Measurements from ENCODE around the gene TRAFD1.
"Not testable (repeated sequence)": the region's sequence is repeated elsewhere in the genome, so short reads cannot be mapped to it uniquely, and the experiment has no call there.

TRAFD1 gene

DNA sequence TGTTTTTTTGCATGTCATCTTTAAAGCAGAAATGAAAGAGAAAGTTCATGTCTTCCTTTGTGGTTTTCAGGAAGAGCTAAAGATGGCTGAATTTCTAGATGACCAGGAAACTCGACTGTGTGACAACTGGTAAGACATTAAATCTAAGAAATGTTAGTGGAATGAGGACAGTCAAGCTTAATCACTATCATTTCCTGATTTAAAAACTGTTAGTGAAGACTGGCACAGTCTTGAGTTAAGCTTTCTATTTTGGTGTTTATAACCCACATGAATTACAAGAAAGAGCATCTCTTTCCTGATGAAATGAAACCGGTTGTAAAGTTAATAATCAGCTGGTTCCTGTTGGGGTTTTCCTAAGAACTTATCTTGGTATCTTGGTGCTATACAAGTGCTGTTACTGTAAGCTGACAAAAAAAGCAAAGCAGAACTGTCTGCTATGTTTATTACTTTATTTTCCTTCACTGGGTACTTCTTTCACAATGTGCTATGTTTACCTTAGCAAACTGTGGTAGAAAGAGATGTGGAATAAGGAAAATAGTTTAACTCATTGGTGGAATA lies 5.2 kb downstream of the TRAFD1 start:
- H3K27me3 Mint-ChIP-seq: no peaks in the 10 kb centered on the region
- no peaks in the 10 kb centered on the region for H3K9me3 Mint-ChIP-seq (ENCODE audit: low read depth)
- H3K4me3 Mint-ChIP-seq: peak overlapping the region; percentile 79
- peaks cover 6% of the 10 kb centered on the region for H3K36me3 Mint-ChIP-seq
- peak overlapping the region; percentile 94 for H3K27ac Mint-ChIP-seq
- peaks cover 61% of the 10 kb centered on the region for H3K4me1 Mint-ChIP-seq (ENCODE audit: low read depth)

DNA sequence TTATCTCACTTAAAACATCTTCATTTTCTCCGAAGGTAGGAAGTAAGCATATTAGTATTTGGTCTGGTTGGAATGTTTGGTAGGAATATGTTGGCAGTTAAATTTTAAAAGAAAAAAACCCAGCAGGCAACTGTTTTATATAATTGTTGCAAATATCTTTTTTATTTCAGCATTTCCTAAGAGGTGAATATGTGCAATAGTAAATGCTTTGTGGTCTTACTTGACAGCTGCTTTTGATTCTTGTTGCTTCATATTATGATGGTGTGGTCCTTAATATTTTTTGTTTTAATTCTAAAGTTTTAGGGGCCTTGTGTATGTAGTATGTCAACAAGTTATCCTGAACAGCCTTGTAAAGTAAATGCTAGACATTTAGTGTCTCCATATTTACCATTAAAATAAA lies 6.3 kb downstream of the TRAFD1 start:
- H3K27ac Mint-ChIP-seq: peak overlapping the region; percentile 94
- H3K9me3 Mint-ChIP-seq (ENCODE audit: low read depth): no peaks in the 10 kb centered on the region
- peak overlapping the region; percentile 79 for H3K4me3 Mint-ChIP-seq
- peaks cover 6% of the 10 kb centered on the region for H3K36me3 Mint-ChIP-seq
- peaks cover 56% of the 10 kb centered on the region for H3K4me1 Mint-ChIP-seq (ENCODE audit: low read depth)
- no peaks in the 10 kb centered on the region for H3K27me3 Mint-ChIP-seq

DNA sequence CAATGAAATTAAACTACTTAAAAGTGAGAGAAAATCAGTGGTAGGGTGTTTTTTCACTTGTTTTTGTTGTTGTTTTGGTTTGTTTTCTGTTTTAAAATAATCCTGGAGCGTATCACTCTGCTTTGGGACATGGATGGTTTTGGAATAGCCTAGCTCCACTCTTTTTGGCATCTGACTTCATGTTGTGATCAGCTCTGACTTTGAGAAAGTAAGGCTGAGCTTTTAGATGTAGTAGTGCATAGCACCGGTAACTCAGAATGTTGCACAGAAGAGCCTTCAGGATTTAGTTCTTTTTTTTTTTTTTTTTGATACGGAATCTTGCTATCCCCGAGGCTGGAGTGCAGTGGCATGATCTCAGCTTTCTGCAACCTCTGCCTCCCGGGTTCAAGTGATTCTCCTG lies 8.1 kb downstream of the TRAFD1 start:
- Mint-ChIP-seq H3K9me3 (ENCODE audit: low read depth) (no peaks in the 10 kb centered on the region), H3K27me3 (no peaks in the 10 kb centered on the region), H3K4me3 (no peak overlapping the region), H3K4me1 (ENCODE audit: low read depth) (peaks cover 43% of the 10 kb centered on the region), H3K27ac (peak overlapping the region; percentile 94), H3K36me3 (peaks cover 2% of the 10 kb centered on the region)

DNA sequence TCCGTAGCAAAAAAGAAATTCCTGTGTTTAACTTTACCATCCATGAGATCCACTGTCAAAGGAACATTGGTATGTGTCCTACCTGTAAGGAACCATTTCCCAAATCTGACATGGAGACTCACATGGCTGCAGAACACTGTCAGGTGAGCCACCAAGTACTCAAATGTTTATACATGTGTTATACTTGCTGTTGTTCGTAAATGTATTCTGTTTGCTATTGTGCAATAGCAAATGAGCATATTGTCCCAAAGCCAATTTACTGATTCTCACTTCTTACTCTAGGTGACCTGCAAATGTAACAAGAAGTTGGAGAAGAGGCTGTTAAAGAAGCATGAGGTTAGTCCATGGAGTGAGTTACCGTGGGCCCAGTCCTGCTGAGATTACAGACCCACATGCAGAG lies 9.4 kb downstream of the TRAFD1 start:
- Mint-ChIP-seq H3K9me3 (ENCODE audit: low read depth) (no peaks in the 10 kb centered on the region), H3K4me1 (ENCODE audit: low read depth) (peaks cover 33% of the 10 kb centered on the region), H3K36me3 (peaks cover 2% of the 10 kb centered on the region), H3K27ac (peak overlapping the region; percentile 46), H3K4me3 (no peak overlapping the region), H3K27me3 (no peaks in the 10 kb centered on the region)

DNA sequence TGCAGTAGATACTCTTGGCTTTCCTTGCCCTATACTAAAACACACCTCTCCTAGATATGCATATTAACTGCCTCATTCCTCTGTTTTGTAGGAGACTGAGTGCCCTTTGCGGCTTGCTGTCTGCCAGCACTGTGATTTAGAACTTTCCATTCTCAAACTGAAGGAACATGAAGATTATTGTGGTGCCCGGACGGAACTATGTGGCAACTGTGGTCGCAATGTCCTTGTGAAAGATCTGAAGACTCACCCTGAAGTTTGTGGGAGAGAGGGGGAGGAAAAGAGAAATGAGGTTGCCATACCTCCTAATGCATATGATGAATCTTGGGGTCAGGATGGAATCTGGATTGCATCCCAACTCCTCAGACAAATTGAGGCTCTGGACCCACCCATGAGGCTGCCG lies 15.4 kb downstream of the TRAFD1 start:
- no peak overlapping the region for H3K27ac Mint-ChIP-seq
- H3K4me3 Mint-ChIP-seq: no peak overlapping the region
- no peaks in the 10 kb centered on the region for H3K36me3 Mint-ChIP-seq
- H3K27me3 Mint-ChIP-seq: no peaks in the 10 kb centered on the region
- H3K9me3 Mint-ChIP-seq (ENCODE audit: low read depth): no peaks in the 10 kb centered on the region
- H3K4me1 Mint-ChIP-seq (ENCODE audit: low read depth): peaks cover 4% of the 10 kb centered on the region

DNA sequence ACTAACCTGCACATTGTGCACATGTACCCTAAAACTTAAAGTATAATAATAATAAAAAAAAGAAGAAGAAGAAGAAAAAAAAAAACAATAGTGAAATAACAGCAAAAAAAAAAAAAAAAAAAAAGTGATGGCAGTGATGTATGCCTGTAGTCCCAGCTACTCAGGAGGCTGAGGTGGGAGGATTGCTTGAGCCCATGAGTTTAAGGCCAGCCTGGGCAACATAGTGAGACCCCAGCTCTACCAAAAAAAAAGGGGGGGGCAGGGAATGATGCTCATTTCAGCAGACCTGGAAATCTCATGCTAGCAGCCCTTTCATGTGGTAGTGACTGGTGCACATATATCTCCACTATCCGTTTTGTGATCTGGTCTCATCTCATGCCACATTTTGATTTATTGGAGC lies 20.8 kb downstream of the TRAFD1 start:
- Mint-ChIP-seq H3K36me3 (no peaks in the 10 kb centered on the region), H3K9me3 (ENCODE audit: low read depth) (no peaks in the 10 kb centered on the region), H3K4me3 (no peak overlapping the region), H3K4me1 (ENCODE audit: low read depth) (peaks cover 6% of the 10 kb centered on the region), H3K27ac (no peak overlapping the region), H3K27me3 (no peaks in the 10 kb centered on the region)

GRCh38 chr12:112148031-112148513 lies 22.7 kb downstream of the TRAFD1 start:
- peak overlapping the region; percentile 22 for H3K27ac Mint-ChIP-seq
- peaks cover 6% of the 10 kb centered on the region for H3K4me1 Mint-ChIP-seq (ENCODE audit: low read depth)
- peaks cover 11% of the 10 kb centered on the region for H3K36me3 Mint-ChIP-seq
- H3K9me3 Mint-ChIP-seq (ENCODE audit: low read depth): no peaks in the 10 kb centered on the region
- H3K27me3 Mint-ChIP-seq: no peaks in the 10 kb centered on the region
- H3K4me3 Mint-ChIP-seq: no peak overlapping the region

- H3K9me3 Mint-ChIP-seq (ENCODE audit: low read depth): no peaks in the 10 kb centered on the region
- no peak overlapping the region for H3K4me3 Mint-ChIP-seq
- H3K4me1 Mint-ChIP-seq (ENCODE audit: low read depth): peaks cover 6% of the 10 kb centered on the region
- no peak overlapping the region for H3K27ac Mint-ChIP-seq
- H3K36me3 Mint-ChIP-seq: peaks cover 19% of the 10 kb centered on the region
- H3K27me3 Mint-ChIP-seq: no peaks in the 10 kb centered on the region
Observed at GRCh38 chr12:112149596-112149995, 24.2 kb downstream of the TRAFD1 start.

DNA sequence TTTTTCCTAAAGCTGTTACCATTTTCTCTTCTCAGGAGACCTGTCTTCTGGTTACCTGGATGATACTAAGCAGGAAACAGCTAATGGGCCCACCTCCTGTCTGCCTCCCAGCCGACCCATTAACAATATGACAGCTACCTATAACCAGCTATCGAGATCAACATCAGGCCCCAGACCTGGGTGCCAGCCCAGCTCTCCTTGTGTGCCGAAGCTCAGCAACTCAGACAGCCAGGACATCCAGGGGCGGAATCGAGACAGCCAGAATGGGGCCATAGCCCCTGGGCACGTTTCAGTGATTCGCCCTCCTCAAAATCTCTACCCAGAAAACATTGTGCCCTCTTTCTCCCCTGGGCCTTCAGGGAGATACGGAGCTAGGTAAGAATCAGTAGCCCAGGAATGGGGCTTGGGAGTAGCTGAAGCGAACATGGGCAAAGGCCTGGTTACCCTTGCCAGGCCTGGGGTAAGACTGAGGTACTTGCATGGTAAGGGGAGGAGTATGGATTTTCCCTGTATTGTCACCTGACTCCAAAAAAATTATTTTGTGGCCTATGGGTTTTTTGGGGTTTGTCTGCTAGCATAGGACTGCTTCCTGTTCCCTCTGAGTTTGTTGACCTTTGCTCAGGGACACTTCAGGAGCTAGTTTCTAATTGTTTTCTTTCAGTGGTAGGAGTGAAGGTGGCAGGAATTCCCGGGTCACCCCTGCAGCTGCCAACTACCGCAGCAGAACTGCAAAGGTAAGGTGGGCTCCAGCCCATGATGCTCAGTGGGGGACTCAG lies 26.6 kb downstream of the TRAFD1 start:
- Mint-ChIP-seq H3K4me1 (ENCODE audit: low read depth) (peaks cover 2% of the 10 kb centered on the region), H3K27ac (peak overlapping the region; percentile 61), H3K4me3 (no peak overlapping the region), H3K9me3 (ENCODE audit: low read depth) (peaks cover 8% of the 10 kb centered on the region), H3K27me3 (no peaks in the 10 kb centered on the region), H3K36me3 (peaks cover 38% of the 10 kb centered on the region)

GRCh38 chr12:112153181-112153892 lies 28.0 kb downstream of the TRAFD1 start:
- Mint-ChIP-seq H3K9me3 (ENCODE audit: low read depth) (peaks cover 15% of the 10 kb centered on the region), H3K4me3 (no peak overlapping the region), H3K27ac (no peak overlapping the region), H3K4me1 (ENCODE audit: low read depth) (peaks cover 14% of the 10 kb centered on the region), H3K36me3 (peaks cover 51% of the 10 kb centered on the region), H3K27me3 (no peaks in the 10 kb centered on the region)

GRCh38 chr12:112153893-112154219 lies 28.5 kb downstream of the TRAFD1 start:
- Mint-ChIP-seq H3K4me1 (ENCODE audit: low read depth) (peaks cover 20% of the 10 kb centered on the region), H3K27me3 (no peaks in the 10 kb centered on the region), H3K27ac (no peak overlapping the region), H3K9me3 (ENCODE audit: low read depth) (peaks cover 16% of the 10 kb centered on the region), H3K36me3 (peaks cover 54% of the 10 kb centered on the region), H3K4me3 (no peak overlapping the region)

DNA sequence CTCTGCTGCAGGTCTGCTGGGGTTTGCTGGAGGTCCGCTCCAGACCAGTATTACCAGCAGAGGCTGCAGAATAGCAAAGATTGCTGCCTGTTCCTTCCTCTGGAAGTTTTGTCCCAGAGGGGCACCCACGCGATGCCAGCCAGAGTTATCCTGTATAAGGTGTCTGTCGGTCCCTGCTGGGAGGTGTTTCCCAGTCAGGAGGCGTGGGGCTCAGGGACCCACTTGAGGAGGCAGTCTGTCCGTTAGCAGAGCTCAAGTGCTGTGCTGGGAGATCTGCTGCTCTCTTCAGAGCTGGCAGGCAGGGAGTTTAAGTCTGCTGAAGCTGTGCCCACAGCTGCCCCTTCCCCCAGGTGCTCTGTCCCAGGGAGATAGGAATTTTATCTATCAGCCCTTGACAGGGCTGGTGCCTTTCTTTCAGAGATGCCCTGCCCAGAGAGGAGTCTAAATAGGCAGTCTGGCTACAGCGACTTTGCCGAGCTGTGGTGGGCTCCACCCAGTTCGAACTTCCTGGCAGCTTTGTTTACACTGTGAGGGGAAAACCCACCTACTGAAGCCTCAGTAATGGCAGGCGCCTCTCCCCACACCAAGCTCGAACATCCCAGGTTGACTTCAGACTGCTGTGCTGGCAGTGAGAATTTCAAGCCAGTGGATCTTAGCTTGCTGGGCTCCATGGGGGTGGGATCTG lies 33.2 kb downstream of the TRAFD1 start:
- peaks cover 20% of the 10 kb centered on the region for H3K9me3 Mint-ChIP-seq (ENCODE audit: low read depth)
- not testable (repeated sequence) for H3K27me3 Mint-ChIP-seq
- peak overlapping the region; percentile 31 for H3K27ac Mint-ChIP-seq
- peaks cover 62% of the 10 kb centered on the region for H3K36me3 Mint-ChIP-seq
- H3K4me3 Mint-ChIP-seq: peak overlapping the region; percentile 27
- H3K4me1 Mint-ChIP-seq (ENCODE audit: low read depth): peaks cover 33% of the 10 kb centered on the region

DNA sequence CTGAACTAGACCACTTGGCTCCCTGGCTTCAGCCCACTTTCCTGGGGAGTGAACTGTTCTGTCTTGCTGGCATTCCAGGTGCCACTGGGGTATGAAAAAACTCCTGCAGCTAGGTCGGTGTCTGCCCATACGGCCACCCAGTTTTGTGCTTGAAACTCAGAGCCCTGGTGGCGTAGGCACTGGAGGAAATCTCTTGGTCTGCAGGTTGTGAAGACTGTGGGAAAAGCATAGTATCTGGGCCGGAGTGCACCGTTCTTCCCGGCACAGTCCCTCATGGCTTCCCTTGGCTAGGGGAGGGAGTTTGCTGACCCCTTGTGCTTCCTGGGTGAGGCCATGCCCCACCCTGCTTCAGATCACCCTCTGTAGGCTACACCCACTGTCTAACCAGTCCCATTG lies 33.8 kb downstream of the TRAFD1 start:
- peak overlapping the region; percentile 27 for H3K4me3 Mint-ChIP-seq
- H3K27me3 Mint-ChIP-seq: no peaks in the 10 kb centered on the region
- peaks cover 57% of the 10 kb centered on the region for H3K36me3 Mint-ChIP-seq
- H3K9me3 Mint-ChIP-seq (ENCODE audit: low read depth): peaks cover 20% of the 10 kb centered on the region
- H3K27ac Mint-ChIP-seq: peak overlapping the region; percentile 31
- peaks cover 33% of the 10 kb centered on the region for H3K4me1 Mint-ChIP-seq (ENCODE audit: low read depth)

DNA sequence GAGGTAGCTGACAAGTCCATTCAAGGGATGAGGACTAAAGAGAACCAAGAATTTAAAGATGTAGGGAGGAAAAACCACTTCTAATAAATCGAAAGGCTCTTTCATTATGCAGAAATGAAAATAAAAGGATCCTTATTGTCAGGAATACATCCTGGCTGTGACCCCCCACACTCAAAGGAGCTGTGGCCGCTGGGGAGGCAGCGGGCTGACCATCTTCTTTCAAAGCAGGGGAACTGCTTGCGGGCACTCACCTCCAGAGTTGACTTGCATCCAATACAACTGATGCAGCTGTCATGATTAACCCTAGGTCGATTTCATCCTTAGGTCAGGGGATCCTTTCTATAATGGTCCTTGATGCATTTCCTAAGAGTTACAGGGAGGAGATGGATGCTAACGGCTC lies 35.3 kb downstream of the TRAFD1 start:
- Mint-ChIP-seq H3K36me3 (peaks cover 48% of the 10 kb centered on the region), H3K9me3 (ENCODE audit: low read depth) (peaks cover 20% of the 10 kb centered on the region), H3K27me3 (no peaks in the 10 kb centered on the region), H3K27ac (no peak overlapping the region), H3K4me3 (no peak overlapping the region), H3K4me1 (ENCODE audit: low read depth) (peaks cover 33% of the 10 kb centered on the region)

GRCh38 chr12:112161711-112162110 lies 36.4 kb downstream of the TRAFD1 start:
- peaks cover 11% of the 10 kb centered on the region for H3K9me3 Mint-ChIP-seq (ENCODE audit: low read depth)
- peaks cover 33% of the 10 kb centered on the region for H3K4me1 Mint-ChIP-seq (ENCODE audit: low read depth)
- H3K36me3 Mint-ChIP-seq: peaks cover 39% of the 10 kb centered on the region
- H3K27me3 Mint-ChIP-seq: no peaks in the 10 kb centered on the region
- H3K27ac Mint-ChIP-seq: no peak overlapping the region
- no peak overlapping the region for H3K4me3 Mint-ChIP-seq

Data from activated naive CD8-positive, alpha-beta T cell (primary cell).